Mammary epithelial cell (primary cell): Measurements from ENCODE around the gene LOC101059915.
"Not testable (repeated sequence)": the region's sequence is repeated elsewhere in the genome, so short reads cannot be mapped to it uniquely, and the experiment has no call there.

Experiments used
- EZH2 ChIP-seq: IDR thresholded peaks from 2 replicates; pipeline ENCODE4 v1.6.1; 2012; ENCODE audit warnings: low read length, inconsistent platforms, borderline replicate concordance
- TF ChIP-seq, protein P1 (sequence below), 2 donors: IDR thresholded peaks in 1 of 2; conservative IDR thresholded peaks in 1 of 2; 2 replicates each; pipeline ENCODE4 v1.5.1; 2011 to 2012; ENCODE audit warnings: inconsistent platforms in 2 of 2, low read length in 2 of 2, mild to moderate bottlenecking in 2 of 2, control low read depth in 1 of 2, low read depth in 1 of 2; ENCODE audit not compliant: insufficient read depth in 1 of 2; ENCODE audit errors: extremely low read depth in 1 of 2

DNA sequence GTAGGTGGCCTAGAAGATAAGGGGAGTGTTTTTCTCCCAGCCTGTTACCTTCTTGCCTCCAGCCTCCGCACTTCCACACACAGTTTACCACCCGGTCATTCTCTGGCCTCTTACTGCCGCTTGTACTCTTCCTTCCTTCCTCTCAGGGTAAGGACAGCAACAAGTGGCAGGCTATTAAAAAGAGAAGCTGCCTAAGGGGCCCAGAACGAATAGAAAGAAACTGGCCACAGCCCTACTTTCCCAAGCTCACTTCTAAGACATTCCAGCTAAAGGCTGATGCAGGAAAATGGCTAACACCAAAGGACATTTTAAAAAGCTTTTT is 31.6 kb downstream of the LOC101059915 start:
- TF ChIP-seq EZH2, result not testable (repeated sequence)
- TF ChIP-seq, protein P1, sequence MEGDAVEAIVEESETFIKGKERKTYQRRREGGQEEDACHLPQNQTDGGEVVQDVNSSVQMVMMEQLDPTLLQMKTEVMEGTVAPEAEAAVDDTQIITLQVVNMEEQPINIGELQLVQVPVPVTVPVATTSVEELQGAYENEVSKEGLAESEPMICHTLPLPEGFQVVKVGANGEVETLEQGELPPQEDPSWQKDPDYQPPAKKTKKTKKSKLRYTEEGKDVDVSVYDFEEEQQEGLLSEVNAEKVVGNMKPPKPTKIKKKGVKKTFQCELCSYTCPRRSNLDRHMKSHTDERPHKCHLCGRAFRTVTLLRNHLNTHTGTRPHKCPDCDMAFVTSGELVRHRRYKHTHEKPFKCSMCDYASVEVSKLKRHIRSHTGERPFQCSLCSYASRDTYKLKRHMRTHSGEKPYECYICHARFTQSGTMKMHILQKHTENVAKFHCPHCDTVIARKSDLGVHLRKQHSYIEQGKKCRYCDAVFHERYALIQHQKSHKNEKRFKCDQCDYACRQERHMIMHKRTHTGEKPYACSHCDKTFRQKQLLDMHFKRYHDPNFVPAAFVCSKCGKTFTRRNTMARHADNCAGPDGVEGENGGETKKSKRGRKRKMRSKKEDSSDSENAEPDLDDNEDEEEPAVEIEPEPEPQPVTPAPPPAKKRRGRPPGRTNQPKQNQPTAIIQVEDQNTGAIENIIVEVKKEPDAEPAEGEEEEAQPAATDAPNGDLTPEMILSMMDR (conservative IDR thresholded peaks at IDR 0.05 in 1 of 2, IDR thresholded peaks at IDR 0.05 in 1 of 2; ENCODE audit: extremely low read depth in 1 of 2, insufficient read depth in 1 of 2, low read depth in 1 of 2, low read length in 2 of 2), result not testable (repeated sequence)
